ENCODE results near the gene TEX264.

GRCh38 chr3:51675201-51675611 lies 4.2 kb downstream of the TEX264 start:
- TF ChIP-seq PRDM10 (tag by site-specific recombination; IDR thresholded peaks at IDR 0.05), result no peak
- no peak for TF ChIP-seq CTCF (tag by site-specific recombination; IDR thresholded peaks at IDR 0.05)
- TF ChIP-seq ZNF610 (tag by site-specific recombination; IDR thresholded peaks at IDR 0.05; ENCODE audit: borderline replicate concordance), result no peak
- no peak for TF ChIP-seq WT1 (tag by site-specific recombination; IDR thresholded peaks at IDR 0.05)
- no peak for TF ChIP-seq ZBTB48 (tag by site-specific recombination; IDR thresholded peaks at IDR 0.05)
- no peak for TF ChIP-seq ZNF311 (tag by site-specific recombination; IDR thresholded peaks at IDR 0.05; ENCODE audit: borderline replicate concordance)
- no peak for TF ChIP-seq PBX3 (CRISPR knock-in tag; IDR thresholded peaks at IDR 0.05)
- TF ChIP-seq, protein P1, sequence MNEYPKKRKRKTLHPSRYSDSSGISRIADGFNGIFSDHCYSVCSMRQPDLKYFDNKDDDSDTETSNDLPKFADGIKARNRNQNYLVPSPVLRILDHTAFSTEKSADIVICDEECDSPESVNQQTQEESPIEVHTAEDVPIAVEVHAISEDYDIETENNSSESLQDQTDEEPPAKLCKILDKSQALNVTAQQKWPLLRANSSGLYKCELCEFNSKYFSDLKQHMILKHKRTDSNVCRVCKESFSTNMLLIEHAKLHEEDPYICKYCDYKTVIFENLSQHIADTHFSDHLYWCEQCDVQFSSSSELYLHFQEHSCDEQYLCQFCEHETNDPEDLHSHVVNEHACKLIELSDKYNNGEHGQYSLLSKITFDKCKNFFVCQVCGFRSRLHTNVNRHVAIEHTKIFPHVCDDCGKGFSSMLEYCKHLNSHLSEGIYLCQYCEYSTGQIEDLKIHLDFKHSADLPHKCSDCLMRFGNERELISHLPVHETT (tag by site-specific recombination; IDR thresholded peaks at IDR 0.05), result no peak
- TF ChIP-seq, protein P2, sequence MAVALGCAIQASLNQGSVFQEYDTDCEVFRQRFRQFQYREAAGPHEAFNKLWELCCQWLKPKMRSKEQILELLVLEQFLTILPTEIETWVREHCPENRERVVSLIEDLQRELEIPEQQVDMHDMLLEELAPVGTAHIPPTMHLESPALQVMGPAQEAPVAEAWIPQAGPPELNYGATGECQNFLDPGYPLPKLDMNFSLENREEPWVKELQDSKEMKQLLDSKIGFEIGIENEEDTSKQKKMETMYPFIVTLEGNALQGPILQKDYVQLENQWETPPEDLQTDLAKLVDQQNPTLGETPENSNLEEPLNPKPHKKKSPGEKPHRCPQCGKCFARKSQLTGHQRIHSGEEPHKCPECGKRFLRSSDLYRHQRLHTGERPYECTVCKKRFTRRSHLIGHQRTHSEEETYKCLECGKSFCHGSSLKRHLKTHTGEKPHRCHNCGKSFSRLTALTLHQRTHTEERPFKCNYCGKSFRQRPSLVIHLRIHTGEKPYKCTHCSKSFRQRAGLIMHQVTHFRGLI (tag by site-specific recombination; IDR thresholded peaks at IDR 0.05), result no peak
- no peak for TF ChIP-seq YY1 (tag by site-specific recombination; IDR thresholded peaks at IDR 0.05)
- no peak for TF ChIP-seq IKZF3 (tag by site-specific recombination; IDR thresholded peaks at IDR 0.05)
- no peak for TF ChIP-seq ZBTB20 (tag by site-specific recombination; IDR thresholded peaks at IDR 0.05)
